Vagina (tissue), 2 donors: ENCODE data around the gene SCCPDH. TPM values are rescaled to one million over a fixed set of nuclear protein-coding genes. Genes with fewer than 3 reads are reported as not detected.

Source experiments
- DNase-seq, 2 donors: peaks; one replicate each; pipeline ENCODE4 v3.0.0-alpha.2; 2017; ENCODE audit errors: extremely low spot score in 2 of 2
- H3K27ac ChIP-seq: fragments of 200-600 bp; sonication (generic); one replicate; pipeline ENCODE4 v1.5.1; 2019
- H3K27me3 ChIP-seq: fragments of 200-600 bp; sonication (generic); one replicate; pipeline ENCODE4 v1.5.1; 2019
- H3K36me3 ChIP-seq, 2 donors: fragments of 200-600 bp; sonication (generic); one replicate each; pipeline ENCODE4 v1.5.1; 2017 to 2019
- H3K4me1 ChIP-seq: fragments of 200-600 bp; sonication (generic); one replicate; pipeline ENCODE4 v1.5.1; 2019
- H3K4me3 ChIP-seq, 2 donors: fragments of 200-600 bp; sonication (generic); 1 replicate in 1 of 2; 2 replicates in 1 of 2; pipeline ENCODE4 v1.5.1; 2016 to 2019
- H3K9me3 ChIP-seq: fragments of 200-600 bp; sonication (generic); one replicate; pipeline ENCODE4 v1.5.1; 2019
- POLR2A ChIP-seq, 2 donors: fragments of 450-650 bp; IDR thresholded peaks; one replicate each; pipeline ENCODE4 v1.6.1; 2017; ENCODE audit warnings: antibody characterized with exemption in 2 of 2, mild to moderate bottlenecking in 2 of 2, moderate library complexity in 2 of 2
- POLR2AphosphoS5 ChIP-seq, 2 donors: sonication (generic); formaldehyde crosslinking; IDR thresholded peaks; one replicate each; pipeline ENCODE4 v1.9.0; 2017; ENCODE audit warnings: antibody characterized with exemption in 2 of 2, mild to moderate bottlenecking in 2 of 2, low read depth in 1 of 2; ENCODE audit not compliant: insufficient read depth in 1 of 2
- intact Hi-C: fragments of 100-400 bp; cut with DNase I; formaldehyde crosslinking; loops from one replicate; pipeline ENCODE4 v1.15.1; 2023
- total RNA-seq: library from RNA; depleted of rRNA; stranded (reverse); fragments of >200 nt; gene quantifications from one replicate; pipeline ENCODE4 v1.2.3, GENCODE V29; 2016
- TF ChIP-seq, protein P1 (sequence below), 3 experiments: fragments of 450-650 bp in 2 of 3; fragments of 200-600 bp in 1 of 3; sonication (generic) in 1 of 3; IDR thresholded peaks; one replicate each; pipeline ENCODE4 v1.5.1; 2017 to 2019; ENCODE audit warnings: antibody characterized with exemption in 3 of 3, mild to moderate bottlenecking in 2 of 3, moderate library complexity in 2 of 3

Gene SCCPDH
- total RNA-seq, 1 donor from 2014 or later = 18.2 TPM

GRCh38 chr1:246778663-246779062 lies 54.5 kb downstream of the SCCPDH start:
- no peaks in the 10 kb centered on the region for H3K9me3 ChIP-seq
- H3K4me1 ChIP-seq = no peaks in the 10 kb centered on the region
- H3K4me3 ChIP-seq = no peak overlapping the region
- no peak overlapping the region for H3K27ac ChIP-seq
- DNase-seq = peak in 1 of 2 donors; percentile 58
- H3K27me3 ChIP-seq = no peaks in the 10 kb centered on the region
- intact Hi-C loops = no loop called here
- no peak for TF ChIP-seq POLR2AphosphoS5 (IDR thresholded peaks at IDR 0.05; ENCODE audit: insufficient read depth in 1 of 2, low read depth in 1 of 2)
- TF ChIP-seq, protein P1, sequence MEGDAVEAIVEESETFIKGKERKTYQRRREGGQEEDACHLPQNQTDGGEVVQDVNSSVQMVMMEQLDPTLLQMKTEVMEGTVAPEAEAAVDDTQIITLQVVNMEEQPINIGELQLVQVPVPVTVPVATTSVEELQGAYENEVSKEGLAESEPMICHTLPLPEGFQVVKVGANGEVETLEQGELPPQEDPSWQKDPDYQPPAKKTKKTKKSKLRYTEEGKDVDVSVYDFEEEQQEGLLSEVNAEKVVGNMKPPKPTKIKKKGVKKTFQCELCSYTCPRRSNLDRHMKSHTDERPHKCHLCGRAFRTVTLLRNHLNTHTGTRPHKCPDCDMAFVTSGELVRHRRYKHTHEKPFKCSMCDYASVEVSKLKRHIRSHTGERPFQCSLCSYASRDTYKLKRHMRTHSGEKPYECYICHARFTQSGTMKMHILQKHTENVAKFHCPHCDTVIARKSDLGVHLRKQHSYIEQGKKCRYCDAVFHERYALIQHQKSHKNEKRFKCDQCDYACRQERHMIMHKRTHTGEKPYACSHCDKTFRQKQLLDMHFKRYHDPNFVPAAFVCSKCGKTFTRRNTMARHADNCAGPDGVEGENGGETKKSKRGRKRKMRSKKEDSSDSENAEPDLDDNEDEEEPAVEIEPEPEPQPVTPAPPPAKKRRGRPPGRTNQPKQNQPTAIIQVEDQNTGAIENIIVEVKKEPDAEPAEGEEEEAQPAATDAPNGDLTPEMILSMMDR (IDR thresholded peaks at IDR 0.05) = no peak
- no peak for TF ChIP-seq POLR2A (IDR thresholded peaks at IDR 0.05)
- H3K36me3 ChIP-seq = peaks cover 0 to 9% of the 10 kb centered on the region in 2 donors

DNA sequence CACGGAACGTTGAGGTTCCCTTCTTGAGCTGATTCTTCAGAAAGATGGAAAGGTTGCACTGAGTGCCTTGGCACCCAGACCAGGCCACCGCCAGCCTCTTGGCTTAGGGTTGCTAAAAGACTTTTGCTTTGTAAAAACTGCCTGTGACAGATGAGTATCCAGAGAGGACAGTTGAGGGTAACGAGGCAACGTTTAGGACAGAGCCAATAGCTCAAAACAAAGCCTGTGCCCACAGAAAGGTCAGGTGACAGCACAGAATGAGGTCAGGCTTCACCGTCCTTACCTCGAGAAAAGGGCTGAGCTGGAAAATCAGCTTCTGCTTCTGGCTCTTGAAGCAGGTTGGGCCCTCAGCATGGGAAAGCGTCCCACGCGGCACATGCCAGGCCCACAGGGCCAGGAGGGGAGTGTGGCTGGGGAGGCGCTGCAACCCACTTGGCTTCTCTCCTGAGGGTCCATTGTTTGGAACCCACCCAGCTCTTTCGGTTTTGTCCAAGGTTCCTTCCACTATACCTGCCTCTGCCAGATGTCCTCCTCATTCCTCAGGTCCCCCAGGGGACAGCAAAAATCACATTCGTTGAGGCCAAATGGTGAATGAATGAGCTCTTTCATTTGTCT lies 55.5 kb downstream of the SCCPDH start:
- TF ChIP-seq POLR2AphosphoS5 (IDR thresholded peaks at IDR 0.05; ENCODE audit: insufficient read depth in 1 of 2, low read depth in 1 of 2) = no peak
- Histone ChIP-seq H3K27ac (no peak overlapping the region), H3K9me3 (no peaks in the 10 kb centered on the region), H3K4me1 (no peaks in the 10 kb centered on the region), H3K36me3 (peaks cover 0 to 9% of the 10 kb centered on the region in 2 donors), H3K27me3 (no peaks in the 10 kb centered on the region), H3K4me3 (no peak overlapping the region)
- DNase-seq = peak in 1 of 2 donors; percentile 71
- intact Hi-C loops = no loop called here

- DNase-seq = peak in 1 of 2 donors; percentile 49
- TF ChIP-seq POLR2A (IDR thresholded peaks at IDR 0.05) = no peak
- TF ChIP-seq POLR2AphosphoS5 (IDR thresholded peaks at IDR 0.05; ENCODE audit: insufficient read depth in 1 of 2, low read depth in 1 of 2) = no peak
- TF ChIP-seq, protein P1 (IDR thresholded peaks at IDR 0.05) = no peak
- Histone ChIP-seq H3K9me3 (no peaks in the 10 kb centered on the region), H3K27ac (no peak overlapping the region), H3K27me3 (no peaks in the 10 kb centered on the region), H3K4me1 (no peaks in the 10 kb centered on the region), H3K4me3 (no peak overlapping the region), H3K36me3 (peaks cover 0 to 9% of the 10 kb centered on the region in 2 donors)
- intact Hi-C loops = no loop called here
These were observed 56.1 kb downstream of the SCCPDH start for GRCh38 chr1:246780264-246780663.

GRCh38 chr1:246781212-246781611 lies 57.0 kb downstream of the SCCPDH start:
- intact Hi-C loops = no loop called here
- peak in 1 of 2 donors; percentile 52 for DNase-seq
- Histone ChIP-seq H3K36me3 (peaks cover 0 to 9% of the 10 kb centered on the region in 2 donors), H3K27ac (no peak overlapping the region), H3K9me3 (no peaks in the 10 kb centered on the region), H3K4me1 (no peaks in the 10 kb centered on the region), H3K4me3 (no peak overlapping the region), H3K27me3 (no peaks in the 10 kb centered on the region)
- no peak for TF ChIP-seq POLR2A (IDR thresholded peaks at IDR 0.05)
- TF ChIP-seq, protein P1 (IDR thresholded peaks at IDR 0.05) = no peak
- TF ChIP-seq POLR2AphosphoS5 (IDR thresholded peaks at IDR 0.05; ENCODE audit: insufficient read depth in 1 of 2, low read depth in 1 of 2) = no peak

DNA sequence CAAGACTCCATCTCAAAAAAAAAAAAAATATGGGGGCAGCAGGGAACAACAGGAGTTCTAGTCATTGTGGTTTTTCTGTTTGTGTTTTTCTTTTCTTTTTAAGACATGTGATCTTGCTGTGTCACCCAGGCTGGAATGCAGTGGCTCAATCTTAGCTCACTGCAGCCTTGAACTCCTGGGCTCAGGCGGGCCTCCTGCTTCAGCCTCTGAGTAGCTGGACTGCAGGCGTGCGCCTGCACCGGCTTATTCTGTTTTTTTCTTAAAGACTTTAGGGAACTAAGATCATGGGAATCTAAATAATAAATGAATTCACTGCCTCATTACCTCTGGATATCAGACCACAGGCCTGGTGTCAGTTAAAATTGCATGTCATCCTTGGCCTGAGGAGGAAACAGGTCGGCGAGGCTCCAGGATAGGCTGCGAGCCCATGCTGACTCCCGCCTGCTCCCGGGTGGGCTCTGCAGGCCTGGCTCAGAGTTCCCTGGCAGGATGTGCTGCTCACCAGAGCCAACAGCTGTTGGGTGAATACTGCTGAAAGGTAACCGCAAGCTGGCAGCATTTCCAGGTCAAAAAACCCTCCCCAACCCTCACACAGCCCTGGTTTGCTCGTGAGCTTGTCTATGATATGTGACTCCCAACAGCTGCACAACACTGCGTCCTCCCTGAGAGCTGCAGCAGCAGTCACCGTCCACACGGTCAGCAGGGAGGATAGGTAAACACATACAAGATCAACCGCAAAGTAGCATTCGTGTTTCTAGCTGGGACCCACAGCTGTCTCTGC lies 58.1 kb downstream of the SCCPDH start:
- intact Hi-C loops = no loop called here

More for the DNA sequence above, 58.1 kb downstream of the SCCPDH start:
- Histone ChIP-seq H3K27ac (peak overlapping the region; percentile 2), H3K9me3 (no peaks in the 10 kb centered on the region), H3K27me3 (no peaks in the 10 kb centered on the region), H3K36me3 (no peaks in the 10 kb centered on the region), H3K4me1 (no peaks in the 10 kb centered on the region), H3K4me3 (no peak overlapping the region)
- TF ChIP-seq POLR2A (IDR thresholded peaks at IDR 0.05) (no peak), POLR2AphosphoS5 (IDR thresholded peaks at IDR 0.05; ENCODE audit: insufficient read depth in 1 of 2, low read depth in 1 of 2) (peak in 1 of 2 donors; percentile 56)
- DNase-seq = no peak
